ENCODE results near the gene LY6G5B.
"Not testable (repeated sequence)": the region's sequence is repeated elsewhere in the genome, so short reads cannot be mapped to it uniquely, and the experiment has no call there.

LY6G5B gene

DNA sequence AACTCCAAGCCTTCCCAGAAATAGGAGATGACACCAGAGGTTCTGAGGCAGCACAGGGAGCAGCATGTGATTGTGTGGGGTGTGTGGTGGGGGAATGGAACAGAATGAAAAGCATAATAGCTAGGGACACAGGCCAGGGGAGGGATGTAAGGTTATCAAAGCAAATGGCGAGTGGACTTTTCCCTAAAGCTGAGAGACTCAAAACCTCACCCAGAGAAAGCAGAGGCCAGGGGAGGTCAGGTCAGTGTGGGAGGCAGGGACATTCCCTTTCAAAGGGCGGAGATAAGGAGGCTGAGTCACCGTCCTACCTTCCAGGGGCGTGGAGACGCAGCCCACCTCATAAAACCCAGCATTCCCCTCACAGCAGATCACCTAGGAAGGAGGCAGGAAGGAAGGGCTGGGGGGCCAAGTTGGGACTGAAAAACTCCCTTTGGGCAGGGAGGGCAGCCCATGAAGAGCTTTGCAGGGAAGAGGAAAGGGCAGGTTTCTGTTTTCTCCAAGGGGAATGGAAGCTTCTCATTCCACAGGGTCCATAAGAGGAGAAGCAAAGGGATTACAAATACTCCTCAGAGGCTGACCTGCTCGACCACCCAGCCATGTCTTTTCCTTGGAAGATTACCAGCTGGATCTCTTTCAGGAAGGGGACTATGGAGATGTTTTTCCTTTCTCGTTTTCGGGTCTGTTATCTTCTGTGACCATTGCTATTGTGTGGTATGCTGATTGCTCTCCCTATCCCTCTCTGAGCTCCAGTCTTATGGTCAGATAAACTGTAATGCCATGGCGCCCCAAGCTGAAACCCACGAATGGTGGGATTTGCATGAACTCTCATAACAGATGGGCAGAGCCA is 20.7 kb downstream of the LY6G5B start:
- in situ Hi-C loops (cut with MboI; ENCODE audit: low sequenced_read_pairs), result no loop called here

DNA sequence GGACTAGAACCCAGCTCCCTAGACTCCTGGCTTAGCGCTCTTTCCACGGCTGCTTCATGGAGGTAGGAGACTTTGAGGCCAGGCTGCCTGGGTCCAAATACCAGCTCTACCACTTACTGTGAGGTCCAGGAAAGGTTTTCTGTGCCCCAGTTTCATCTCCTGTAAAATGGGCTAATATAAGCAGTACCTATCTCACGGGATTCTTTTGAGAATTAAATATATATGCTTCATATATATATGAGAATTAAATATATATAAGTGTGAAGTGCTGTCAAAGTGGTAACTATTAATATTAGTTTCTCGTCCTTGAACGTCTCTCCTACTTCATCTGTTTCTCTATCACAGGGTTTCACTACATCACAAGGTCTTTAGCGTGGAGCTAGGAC is 21.3 kb downstream of the LY6G5B start:
- in situ Hi-C loops (cut with MboI; ENCODE audit: low sequenced_read_pairs), result no loop called here

DNA sequence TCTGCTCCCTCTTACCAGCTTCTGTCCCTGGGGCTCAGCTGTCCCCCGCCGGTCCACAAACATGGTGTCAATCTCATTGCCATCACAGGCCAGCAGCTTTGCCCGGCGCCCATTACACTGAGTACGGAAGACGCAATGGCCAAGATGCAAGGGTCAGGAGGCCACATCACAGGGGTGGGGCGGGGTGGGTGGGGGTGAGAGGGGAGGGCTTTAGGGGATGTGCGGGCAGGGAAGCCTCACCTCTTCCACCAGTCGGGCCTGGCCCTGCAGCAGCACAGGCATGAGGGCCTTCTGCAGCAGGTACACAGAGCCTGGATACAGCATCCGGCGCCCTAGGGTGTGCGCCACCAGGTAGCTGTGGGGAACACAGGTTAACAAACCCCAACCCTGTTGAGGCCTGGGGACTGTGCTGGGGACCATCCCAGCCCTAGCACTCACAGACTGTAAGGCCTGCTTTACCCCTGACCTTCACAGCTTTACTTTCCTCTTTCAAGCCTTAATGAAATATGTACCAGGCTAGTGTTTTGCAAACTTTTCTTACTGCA is 21.9 kb downstream of the LY6G5B start:
- in situ Hi-C loops (cut with MboI; ENCODE audit: low sequenced_read_pairs), result no loop called here

DNA sequence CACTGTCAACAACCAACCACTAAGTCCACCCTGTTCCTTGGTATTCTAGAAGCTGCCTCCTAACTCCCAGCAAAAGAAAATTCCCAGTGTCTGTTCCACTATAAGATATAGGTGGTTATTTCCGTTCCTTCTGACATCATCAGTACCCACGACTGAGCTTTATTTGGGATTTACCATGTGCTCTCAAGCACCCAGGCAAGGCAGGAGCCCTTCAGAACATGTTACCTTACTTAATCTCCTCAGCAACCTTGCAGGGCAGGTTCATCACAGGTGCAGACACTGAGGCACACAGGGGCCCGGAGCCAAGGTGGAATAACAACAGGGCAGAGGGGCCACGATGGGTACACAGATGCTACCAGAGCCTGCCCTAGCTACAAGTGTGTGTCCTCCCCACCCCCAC is 22.6 kb downstream of the LY6G5B start:
- in situ Hi-C loops (cut with MboI; ENCODE audit: low sequenced_read_pairs), result no loop called here

DNA sequence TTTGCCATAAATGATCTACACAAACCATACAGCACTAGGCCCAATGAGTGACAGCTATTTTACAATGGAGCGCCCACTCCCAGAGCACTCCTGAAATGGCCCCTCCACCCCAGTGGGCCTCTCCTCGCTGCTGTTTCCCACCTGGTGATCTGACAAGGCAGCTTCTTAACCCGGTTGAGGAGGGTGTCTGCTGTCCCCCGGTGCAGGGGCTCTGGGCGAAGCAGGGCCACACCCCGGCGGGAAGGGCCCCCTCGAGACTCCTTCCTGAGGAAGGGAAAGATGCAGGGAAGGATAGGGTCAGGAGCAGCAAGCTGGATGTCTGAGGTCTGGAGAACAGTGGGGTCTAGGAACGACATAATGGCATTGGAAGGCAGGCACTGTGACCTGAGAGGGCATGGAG is 23.1 kb downstream of the LY6G5B start:
- in situ Hi-C loops (cut with MboI; ENCODE audit: low sequenced_read_pairs), result no loop called here

DNA sequence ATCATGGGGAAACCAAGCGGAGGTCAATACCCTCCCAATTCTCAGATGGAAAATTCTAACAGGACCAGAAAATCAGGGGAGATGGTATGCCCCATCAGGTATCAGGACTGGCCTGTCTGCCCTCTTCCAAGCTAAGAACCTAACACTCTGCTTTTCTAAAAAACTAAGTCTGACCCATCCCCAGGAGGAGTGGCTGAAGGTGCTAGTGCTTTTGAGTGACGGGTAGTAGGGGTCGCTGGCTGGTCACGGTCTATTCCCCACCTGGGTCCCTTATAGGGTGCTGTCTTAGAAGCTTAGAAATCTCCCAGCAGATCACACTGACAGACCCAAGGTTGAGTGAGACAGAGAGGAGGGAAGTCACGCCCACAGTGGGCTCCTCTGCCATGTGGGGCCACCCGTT is 23.8 kb downstream of the LY6G5B start:
- in situ Hi-C loops (cut with MboI; ENCODE audit: low sequenced_read_pairs), result no loop called here

DNA sequence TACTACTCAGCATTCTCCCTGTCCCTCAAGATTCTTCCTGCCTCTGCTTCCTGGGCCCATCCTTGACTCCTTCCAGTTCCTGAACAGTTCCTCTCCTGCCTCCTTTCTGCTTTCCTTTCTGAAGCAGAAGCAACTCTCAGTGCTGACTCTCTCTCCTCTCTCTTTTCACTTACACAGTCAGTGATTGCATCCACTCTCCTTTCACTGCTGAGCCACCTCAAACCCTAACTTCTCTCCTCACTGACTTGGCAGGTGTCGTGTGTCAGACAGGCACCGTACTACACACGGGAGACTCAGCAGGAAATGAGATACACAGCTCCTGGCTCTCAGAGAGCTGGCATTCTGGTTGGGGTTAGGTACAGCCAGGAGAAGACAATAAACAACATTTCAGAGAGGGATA is 27.8 kb downstream of the LY6G5B start:
- in situ Hi-C loops (cut with MboI; ENCODE audit: low sequenced_read_pairs), result no loop called here

DNA sequence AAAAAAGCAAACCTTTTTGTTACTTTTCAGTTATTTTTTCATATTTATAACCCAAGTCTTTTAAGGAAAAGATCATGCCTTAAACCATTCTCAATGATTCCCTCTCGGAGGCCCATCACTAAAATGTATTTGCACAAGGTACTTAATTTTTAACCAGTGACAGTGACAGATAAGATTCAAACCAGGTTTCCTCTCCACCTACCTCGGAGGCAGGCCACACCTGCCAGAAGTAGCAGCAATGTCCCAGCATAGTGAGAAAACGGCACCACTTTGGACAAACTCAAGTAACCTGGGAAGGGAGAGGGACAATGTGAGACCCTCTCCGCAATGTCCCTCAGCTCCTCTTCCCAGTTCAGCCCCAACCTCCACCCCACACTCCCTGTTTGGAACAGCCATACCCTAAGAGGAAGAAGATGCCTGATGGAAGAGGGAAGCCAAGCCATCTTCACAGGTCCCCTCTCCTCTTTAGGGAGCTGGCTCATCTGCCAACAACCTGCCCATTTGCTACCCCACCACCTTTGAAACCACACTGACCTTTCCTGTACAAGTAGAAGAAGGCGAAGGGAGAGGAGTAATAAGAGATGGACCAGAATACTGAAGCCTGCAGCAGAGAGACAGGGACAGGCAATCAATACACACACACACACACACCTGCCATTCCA is 31.1 kb downstream of the LY6G5B start:
- in situ Hi-C loops (cut with MboI; ENCODE audit: low sequenced_read_pairs), result no loop called here

DNA sequence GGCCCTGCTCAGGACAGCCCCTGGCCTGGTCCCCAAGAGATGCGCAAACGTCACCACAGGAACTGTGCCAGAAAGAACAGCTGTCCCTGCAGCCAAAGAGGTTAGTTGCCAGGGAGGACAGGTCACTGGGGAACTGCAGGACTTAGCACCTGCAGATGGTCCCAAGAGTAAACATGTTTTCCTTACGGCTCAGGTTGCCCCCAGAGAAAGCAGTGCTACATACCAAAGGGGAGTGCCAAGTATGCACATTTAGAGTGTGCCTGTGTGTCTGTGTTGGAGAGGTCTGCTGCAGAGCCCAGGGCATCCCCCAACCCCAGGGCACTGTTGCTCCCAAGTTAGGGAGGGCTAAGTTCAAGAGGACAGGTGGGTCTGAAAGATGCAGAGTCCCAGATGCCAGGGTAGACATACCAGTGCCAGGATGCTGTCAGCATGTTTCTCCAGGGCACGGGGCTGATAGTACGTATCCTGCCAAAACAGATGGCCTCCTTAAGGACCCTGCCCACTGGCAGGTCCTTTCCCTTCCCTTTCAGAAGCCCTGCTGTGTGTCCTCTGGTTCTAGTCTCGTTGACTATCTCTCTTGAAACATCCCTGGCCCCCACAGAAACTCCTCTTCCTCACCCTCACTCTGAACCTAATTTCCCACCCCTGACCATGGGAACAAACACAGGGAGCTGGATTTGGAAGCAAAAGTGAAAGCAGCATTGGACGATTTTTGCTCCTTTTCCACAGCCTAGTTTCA is 32.1 kb downstream of the LY6G5B start:
- in situ Hi-C loops (cut with MboI; ENCODE audit: low sequenced_read_pairs), result no loop called here

DNA sequence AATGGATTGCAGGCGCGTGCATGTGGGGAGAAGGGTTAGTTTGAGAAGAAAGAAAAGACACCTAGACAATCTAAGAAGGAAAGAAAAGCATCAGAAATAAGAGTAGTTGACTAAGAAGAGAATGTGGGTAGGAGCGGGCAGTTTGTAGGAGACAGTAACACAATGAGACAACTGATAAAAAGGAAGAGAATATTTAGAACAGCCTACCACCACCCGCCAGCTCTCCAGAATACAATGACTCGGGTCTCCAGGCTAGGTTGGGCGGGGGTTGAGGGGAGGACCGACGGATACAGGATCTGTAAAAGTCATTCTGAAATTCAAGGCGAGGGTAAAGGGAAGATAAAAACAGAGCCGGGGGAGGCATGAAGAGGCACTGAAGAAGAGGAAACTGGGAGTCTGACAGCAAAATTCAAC is 32.6 kb downstream of the LY6G5B start:
- in situ Hi-C loops (cut with MboI; ENCODE audit: low sequenced_read_pairs), result no loop called here

DNA sequence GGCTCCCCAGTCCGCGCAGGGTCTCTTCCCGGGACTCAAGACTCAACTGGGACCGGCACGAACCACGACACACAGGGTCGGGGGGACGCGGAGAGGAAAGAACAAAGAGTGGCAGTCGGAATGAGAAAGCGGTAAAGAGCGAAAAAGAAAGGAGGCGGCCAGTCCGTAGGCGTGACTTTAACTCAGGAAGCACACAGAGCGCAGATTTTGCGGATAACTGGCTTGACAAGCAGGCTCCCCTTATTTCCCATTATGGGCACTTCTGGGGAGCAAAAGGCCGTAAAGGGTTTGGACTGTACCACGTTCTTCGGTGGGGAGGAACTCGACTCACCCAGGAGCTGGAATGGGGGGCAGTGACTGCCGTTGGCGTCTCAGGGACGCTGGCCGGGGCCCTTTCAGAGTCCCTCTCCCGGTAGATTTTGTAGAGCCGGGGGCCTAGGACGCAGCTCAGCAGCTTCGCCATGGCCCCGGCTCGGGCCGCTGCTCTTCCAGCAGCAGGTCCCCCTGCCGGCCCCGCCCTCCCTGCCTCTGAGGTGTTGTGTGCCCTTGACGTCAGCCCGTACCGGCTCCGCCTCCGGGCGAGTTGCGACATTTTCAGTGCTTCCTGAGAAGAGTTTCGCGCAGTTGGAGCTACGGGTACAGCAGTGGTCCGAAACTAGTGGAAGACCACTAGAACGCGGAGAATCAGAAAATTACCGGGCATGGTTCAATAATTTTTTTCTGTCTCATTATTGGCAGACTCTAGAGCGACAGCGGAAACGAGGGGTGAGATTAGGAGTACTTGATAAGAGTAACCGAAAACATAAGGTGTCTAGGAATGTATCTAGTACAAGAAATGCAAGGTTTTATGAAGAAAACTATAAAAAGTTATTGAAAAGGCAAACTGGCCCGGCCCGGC is 33.3 kb downstream of the LY6G5B start, which contains the start of gene ABHD16A:
ABHD16A (minus strand) TSS at position 506 of the 898 bp plus-strand sequence; CDS start at position 463, 43 bp downstream.
- in situ Hi-C loops (cut with MboI; ENCODE audit: low sequenced_read_pairs), result no loop called here

DNA sequence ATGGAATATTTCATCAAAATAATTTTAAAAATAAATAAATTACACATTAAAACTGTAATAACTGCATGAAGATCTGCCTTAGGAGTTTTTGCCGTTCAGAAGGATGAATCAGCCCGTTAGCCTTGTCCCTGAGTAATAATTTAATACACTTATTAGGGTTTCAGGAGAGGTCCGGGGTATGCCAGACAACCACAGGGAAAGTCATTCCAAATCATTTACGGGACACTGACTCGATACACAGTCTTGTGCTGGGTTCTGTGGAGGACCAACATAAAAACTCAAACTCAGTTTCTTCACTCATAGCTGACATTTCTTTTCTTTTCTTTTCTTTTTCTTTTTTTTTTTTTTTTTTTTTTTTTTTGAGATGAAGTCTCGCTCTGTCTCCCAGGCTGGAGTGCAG is 36.2 kb downstream of the LY6G5B start:
- in situ Hi-C loops (cut with MboI; ENCODE audit: low sequenced_read_pairs), result no loop called here

DNA sequence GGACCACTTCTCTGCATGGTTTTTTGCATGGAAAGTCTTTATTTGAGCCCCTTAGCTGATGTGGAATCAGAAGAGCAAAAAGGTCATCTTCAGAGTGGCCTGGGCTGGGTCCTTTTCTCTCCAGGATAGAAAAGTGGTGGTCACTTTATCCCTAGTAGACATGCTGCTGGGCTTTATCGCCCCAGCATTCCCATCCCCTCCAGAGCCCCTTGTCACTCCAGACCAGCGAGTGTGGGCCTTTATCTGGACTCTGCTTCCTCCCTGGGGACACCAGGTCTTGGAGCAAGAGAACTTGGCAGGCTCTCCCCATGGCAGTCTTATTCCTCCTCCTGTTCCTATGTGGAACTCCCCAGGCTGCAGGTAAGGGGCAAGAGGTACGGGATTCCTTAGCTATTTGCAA is 36.8 kb downstream of the LY6G5B start, which contains the start of gene LY6G6F:
LY6G6F (plus strand) TSS at position 268 of the 400 bp plus-strand sequence; CDS start at position 309, 41 bp downstream.
- in situ Hi-C loops (cut with MboI; ENCODE audit: low sequenced_read_pairs), result no loop called here

DNA sequence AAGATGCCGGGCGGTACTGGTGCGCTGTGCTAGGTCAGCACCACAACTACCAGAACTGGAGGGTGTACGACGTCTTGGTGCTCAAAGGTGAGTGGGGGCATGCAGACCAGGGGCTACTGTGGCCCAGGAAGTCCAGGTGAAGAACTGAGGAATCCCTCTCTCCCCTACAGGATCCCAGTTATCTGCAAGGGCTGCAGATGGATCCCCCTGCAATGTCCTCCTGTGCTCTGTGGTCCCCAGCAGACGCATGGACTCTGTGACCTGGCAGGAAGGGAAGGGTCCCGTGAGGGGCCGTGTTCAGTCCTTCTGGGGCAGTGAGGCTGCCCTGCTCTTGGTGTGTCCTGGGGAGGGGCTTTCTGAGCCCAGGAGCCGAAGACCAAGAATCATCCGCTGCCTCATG is 37.9 kb downstream of the LY6G5B start:
- in situ Hi-C loops (cut with MboI; ENCODE audit: low sequenced_read_pairs), result no loop called here

DNA sequence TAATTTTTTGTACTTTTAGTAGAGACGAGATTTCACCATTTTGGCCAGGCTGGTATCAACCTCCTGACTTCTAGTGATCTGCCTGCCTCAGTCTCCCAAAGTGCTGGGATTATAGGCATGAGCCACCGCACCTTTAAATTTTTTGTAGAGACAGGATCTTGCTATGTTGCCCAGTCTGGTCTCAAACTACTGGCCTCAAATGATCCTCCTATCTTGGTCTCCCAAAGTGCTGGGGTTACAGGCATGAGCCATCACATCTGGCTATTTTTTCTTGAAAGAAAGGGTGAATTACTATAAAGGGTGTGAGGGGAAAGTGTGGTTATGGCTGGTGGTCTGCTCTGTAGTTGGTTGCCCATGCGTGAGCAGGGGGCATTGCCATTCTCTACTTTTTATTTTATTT is 38.4 kb downstream of the LY6G5B start:
- in situ Hi-C loops (cut with MboI; ENCODE audit: low sequenced_read_pairs), result no loop called here

DNA sequence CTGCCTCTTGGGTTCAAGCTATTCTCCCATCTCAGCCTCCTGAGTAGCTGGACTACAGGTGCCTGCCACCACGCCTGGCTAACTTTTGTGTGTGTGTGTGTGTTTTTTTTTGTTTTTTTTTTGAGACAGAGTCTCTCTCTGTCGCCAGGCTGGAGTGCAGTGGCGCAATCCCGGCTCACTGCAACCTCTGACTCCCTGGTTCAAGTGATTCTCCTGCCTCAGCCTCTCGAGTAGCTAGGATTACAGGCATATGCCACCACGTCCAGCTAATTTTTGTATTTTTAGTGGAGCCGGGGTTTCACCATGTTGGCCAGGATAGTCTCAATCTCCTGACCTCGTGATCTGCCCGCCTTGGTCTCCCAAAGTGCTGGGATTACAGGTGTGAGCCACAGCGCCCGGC is 39.4 kb downstream of the LY6G5B start:
- in situ Hi-C loops (cut with MboI; ENCODE audit: low sequenced_read_pairs), result not testable (repeated sequence)

DNA sequence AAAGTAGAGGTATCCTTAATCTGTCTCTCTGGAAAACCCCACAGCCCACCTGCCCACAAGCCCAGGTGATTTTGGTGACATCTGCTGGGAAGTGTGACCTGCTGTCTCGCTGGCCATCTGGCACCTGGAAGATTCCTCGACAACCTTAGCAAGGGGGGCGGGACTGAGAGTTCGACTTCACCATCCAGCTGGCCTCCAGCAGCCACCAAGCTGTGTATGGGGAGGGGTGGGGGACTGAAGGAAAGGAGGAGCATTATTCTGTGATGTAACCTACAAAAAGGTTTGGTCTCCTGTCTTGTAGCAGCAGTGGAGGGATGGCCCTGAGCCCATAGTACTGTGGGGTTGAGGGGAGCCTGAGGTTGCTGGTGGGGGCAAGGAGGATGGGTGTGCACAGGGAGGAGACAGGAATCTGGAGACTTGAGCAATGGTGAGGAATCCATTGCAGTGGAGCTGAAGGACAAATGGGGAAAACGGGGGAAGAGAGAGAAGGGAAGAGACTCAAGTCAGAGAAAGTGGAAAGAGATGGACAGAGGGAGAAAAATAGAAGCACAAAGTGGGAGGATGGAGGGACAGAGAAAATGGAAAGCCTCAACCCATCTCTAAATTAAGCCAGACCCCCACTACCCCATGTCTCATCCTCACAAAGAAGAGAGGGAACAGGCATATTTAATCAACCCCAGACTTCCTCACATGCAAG is 40.9 kb downstream of the LY6G5B start:
- in situ Hi-C loops (cut with MboI; ENCODE audit: low sequenced_read_pairs), result no loop called here

DNA sequence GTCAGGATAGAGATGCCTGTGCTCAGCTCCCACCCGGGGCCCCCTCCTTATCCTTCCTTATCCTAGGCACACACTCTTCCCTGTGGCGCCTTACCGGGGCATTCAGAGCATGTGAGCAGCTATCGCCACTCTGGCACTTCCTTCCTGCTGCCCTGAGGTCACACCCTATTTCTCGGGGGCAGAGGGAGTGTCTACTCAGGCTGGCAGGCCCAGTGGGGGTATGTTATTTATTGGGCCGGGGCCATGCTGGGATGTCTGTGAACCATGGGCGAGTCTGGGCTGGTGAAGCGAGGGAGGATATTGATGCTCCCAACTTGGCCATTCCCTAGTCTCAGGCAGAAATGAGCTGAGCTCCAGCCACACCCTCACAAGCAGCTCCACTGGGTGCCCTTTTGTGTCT is 41.5 kb downstream of the LY6G5B start:
- in situ Hi-C loops (cut with MboI; ENCODE audit: low sequenced_read_pairs), result no loop called here

DNA sequence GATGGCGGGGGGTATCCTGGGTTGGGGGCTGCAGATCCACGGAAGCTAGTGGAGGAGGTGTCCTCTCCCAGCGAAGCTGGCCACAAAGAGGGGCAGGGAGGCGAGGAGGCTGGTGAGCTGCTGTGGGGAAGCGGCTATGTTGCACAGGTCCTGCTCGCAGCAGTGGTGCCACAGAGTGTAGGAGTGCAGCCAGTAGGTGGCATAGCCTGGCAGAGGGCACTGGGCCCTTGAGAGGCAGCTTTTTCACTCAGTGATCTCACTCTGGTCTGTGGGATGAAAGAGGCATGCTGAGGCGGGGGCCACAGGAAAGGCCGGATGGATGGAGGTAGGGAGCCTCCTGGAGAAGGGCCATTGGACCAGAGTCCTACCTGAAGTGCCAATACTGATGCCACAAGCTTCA is 42.5 kb downstream of the LY6G5B start:
- in situ Hi-C loops (cut with MboI; ENCODE audit: low sequenced_read_pairs), result no loop called here

DNA sequence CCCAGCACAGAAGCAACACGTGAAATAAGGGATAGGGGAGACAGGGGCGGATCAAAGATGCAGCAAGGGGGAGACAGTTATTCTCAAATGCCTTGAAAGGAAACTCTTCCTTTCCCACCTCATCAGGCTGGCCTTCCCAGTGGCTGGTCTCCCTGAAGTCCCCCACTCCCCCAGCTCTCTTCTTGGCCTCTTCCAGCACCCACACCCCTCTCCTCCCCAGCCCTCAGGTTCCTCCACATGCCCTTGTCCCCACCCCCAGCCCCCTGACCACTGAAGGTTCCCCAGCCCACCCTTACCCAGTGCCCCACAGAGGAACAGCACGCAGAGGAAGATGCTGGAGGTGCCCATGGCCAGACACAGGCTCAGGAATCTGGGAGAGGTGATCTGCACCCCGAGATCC is 43.7 kb downstream of the LY6G5B start:
- in situ Hi-C loops (cut with MboI; ENCODE audit: low sequenced_read_pairs), result no loop called here
